GM10266 (cell line): ENCODE data around the gene AMZ2.
"Not testable (repeated sequence)": the region's sequence is repeated elsewhere in the genome, so short reads cannot be mapped to it uniquely, and the experiment has no call there.

Experiments used
- DNase-seq: peaks from one replicate; pipeline ENCODE4 v3.0.0; 2012; ENCODE audit errors: extremely low spot score
- TF ChIP-seq, protein P1 (sequence below): IDR thresholded peaks from 2 replicates; pipeline ENCODE4 v1.5.1; 2012; ENCODE audit warnings: mild to moderate bottlenecking, low read depth; ENCODE audit not compliant: control insufficient read depth, insufficient read depth; ENCODE audit errors: missing control alignments

Gene AMZ2

DNA sequence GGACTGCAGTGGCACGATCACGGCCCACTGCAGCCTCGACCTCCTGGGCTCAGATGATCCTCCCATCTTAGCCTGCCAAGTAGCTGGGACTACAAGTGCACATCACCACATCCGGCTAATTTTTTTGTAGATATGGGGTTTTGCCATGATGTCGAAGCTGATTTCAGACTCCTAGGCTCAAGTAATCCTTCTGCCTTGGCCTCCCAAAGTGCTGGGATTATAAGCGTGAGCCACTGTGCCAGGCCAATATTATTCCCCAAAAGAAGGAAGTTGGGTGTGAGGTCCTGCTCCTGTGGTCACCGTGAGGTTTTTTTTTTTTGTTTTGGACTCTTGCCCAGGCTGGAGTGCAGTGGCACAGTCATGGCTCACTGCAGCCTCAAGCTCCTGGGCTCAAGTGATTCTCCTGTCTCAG lies 1.5 kb downstream of the AMZ2 start:
- TF ChIP-seq, protein P1, sequence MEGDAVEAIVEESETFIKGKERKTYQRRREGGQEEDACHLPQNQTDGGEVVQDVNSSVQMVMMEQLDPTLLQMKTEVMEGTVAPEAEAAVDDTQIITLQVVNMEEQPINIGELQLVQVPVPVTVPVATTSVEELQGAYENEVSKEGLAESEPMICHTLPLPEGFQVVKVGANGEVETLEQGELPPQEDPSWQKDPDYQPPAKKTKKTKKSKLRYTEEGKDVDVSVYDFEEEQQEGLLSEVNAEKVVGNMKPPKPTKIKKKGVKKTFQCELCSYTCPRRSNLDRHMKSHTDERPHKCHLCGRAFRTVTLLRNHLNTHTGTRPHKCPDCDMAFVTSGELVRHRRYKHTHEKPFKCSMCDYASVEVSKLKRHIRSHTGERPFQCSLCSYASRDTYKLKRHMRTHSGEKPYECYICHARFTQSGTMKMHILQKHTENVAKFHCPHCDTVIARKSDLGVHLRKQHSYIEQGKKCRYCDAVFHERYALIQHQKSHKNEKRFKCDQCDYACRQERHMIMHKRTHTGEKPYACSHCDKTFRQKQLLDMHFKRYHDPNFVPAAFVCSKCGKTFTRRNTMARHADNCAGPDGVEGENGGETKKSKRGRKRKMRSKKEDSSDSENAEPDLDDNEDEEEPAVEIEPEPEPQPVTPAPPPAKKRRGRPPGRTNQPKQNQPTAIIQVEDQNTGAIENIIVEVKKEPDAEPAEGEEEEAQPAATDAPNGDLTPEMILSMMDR, result no peak
- no peak for DNase-seq

DNA sequence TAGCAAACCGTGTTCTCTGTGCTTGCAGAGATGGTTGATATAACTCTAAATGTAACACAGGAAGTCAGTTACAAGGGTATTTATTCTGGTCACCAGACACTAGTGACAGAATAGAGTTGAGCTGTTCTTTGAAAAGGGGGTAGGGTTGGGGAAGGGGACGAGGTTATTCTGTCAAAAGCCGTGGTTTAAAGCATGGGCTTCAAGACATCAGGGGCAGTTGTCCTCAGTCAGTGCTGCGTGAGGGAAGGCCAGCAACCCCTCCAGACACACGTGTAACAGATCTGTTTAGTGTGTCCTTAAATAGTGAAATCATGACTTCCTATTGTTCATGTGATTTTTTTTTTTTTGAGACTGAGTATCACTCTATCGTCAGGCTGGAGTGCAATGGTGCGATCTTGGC lies 5.6 kb downstream of the AMZ2 start:
- DNase-seq, result not testable (repeated sequence)

DNA sequence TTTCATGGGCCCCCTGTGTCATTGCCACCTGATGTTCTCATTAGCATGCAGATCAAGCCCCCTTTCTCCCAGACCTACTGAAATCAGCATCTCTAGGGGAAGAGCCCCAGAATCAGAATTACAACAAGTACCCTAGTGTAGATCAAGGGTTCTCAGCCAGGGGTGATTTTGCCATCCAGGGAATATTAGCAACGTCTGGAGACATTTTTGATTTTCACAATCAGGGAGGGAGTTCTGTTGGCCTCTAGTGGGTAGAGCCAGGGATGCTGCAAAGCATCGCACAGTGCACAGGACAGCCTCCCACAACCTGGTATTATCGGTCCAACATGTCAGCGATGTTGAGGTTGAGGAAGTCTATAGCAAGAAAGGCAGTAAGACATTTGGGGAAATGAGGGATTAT lies 7.3 kb downstream of the AMZ2 start:
- TF ChIP-seq, protein P1, result no peak

DNA sequence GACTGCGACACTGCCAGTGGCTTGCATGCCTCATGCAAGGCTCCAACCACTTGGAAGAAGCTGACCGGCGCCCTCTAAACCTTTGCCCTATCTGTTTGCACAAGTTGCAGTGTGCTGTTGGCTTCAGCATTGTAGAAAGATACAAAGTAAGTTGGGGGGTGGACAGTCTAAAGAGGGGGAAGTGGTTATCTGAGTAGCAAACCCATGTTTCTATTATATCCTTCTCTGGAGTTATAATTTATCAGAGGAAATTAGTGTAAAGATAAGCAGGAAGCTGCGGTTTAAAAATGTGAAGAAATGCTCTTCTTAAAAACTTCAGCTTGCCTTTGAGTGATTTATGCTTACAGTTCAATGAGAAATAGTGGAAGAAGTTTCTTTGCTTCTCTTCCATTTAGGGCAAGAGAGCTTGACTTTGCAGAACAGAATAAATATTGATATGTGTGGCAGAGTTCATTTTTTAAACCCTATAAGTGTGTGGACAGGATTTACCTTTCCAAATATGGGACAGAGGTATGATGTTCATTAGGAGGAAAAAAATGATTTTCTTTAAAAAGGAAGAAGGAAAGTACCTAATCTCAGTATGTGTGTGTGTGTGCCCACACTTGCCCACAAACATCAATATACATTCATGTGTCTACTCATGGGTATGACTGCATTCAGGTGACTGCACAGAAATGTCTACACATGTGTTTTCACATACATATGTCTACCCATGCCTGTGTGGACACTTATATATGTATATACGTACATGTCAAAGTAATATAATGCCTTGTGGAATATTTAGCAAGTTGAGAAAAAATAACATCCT lies 8.1 kb downstream of the AMZ2 start:
- no peak for DNase-seq
- TF ChIP-seq, protein P1, result no peak

More for the DNA sequence above, 7.3 kb downstream of the AMZ2 start:
- DNase-seq, result no peak

DNA sequence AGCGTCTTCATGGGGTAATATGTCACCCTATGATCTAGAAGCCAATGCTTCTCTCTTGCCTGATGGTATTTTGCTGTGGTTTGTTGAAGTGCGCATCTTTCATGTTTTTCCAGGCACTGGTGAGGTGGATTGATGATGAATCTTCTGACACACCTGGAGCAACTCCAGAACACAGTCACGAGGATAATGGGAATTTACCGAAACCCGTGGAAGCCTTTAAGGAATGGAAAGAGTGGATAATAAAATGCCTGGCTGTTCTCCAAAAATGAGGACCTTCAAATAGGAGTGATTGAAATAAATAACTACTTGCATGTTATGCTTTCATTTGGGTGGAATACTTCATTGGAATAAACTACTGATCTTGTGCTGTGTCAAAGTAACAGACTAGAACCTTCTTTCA lies 8.9 kb downstream of the AMZ2 start:
- not testable (repeated sequence) for DNase-seq

DNA sequence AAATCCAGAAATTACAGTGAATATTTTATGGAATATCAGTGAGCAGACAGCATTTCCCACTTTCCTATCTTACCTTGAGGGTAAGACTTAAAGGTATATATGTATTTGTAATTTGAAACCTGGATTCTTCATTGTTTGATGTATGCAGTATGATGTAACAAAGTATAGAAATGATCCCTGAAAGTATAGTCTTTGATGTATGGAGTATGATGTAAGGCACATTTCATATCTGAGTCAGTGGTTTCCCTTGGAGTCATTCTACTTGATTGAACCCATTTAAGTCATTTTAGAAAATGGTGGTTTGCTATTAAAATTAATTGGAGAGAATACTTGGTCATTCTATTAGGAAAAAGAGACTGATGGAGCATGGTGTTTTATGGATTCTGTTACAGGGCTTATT lies 10.1 kb downstream of the AMZ2 start:
- DNase-seq, result no peak

DNA sequence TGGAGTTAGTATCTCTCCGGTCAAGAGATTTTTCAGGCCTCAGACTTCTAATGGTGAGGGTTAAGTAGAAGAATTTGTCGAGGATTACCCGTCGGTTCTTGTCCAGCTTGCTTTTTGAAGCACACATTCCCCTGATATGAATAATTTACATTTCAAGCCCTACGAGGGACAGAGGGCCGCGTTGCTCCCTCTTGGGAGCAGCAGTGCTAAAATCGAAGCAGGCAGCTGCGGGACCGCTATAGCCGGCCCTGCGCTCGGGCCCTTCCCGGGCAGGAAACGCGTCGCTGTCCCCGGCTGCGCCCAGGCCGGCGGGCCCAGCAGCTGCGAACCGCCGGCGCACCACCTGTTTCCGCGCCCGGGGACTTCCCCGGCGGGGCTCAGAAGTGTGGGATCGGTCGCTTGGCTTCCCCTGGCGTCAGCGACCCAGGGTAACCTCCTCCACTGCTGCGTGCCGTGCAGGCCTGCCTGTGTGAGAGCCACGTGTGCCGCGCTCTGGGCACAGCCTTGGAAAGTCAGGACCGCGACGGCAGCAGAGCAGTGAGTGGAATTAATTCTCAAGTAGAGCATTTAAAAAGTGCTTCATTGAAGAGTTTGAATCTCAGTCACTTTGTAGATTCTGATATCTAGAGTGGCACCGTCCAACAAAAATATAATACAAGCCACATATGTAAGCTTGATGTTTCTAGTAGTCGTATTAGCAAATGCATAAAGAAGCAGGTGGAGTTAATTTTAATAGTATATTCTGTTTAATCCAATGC lies 11.2 kb downstream of the AMZ2 start:
- DNase-seq, result peak; percentile 62

More for the DNA sequence above, 10.1 kb downstream of the AMZ2 start:
- TF ChIP-seq, protein P1, result no peak

DNA sequence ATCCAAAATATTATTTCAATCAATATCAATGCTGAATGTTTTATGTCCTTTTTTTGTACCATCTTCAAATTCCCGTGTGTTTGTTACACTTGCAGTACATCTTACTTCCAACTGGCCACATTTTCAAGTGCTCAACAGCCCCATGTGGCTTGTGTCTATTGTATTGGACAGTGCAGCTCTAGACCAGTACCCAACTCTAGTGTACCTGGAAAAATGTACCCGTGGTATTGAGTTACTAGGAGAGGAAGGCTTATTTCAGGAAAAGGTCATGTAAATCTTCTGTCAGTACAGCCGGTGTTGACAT lies 11.8 kb downstream of the AMZ2 start:
- not testable (repeated sequence) for DNase-seq

DNA sequence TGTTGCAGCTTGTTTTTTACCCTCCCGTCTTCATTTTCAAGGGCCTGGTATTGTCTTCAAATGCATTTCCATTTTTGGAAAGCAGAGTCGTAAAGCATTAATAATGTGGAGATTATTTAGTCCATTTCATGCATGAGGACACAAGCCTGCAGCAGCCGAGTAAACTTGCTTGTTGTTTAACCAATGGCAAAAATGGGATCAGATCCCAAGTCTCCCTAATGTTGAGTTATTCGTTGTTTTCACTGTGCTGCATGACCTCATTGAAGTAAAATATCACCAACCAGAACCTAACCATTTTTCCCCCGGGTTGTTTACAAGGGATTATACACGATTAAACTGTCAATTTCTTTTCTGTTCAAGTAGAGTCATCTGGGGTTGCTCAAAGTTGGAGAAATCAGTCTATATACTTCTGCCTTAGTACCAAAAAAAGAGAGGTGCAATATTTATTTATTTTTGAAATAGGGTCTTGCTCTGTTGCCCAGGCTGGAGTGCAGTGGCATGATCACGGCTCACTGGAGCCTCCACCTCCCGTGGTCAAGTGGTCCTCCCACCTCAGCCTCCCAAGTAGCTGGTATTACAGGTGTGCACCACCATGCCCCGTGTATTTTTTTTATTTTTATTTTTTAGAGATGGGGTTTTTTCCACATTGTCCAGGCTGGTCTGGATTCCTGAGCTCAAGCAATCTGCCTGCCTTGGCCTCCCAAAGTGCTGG lies 12.4 kb downstream of the AMZ2 start:
- TF ChIP-seq, protein P1, result no peak
- DNase-seq, result no peak

DNA sequence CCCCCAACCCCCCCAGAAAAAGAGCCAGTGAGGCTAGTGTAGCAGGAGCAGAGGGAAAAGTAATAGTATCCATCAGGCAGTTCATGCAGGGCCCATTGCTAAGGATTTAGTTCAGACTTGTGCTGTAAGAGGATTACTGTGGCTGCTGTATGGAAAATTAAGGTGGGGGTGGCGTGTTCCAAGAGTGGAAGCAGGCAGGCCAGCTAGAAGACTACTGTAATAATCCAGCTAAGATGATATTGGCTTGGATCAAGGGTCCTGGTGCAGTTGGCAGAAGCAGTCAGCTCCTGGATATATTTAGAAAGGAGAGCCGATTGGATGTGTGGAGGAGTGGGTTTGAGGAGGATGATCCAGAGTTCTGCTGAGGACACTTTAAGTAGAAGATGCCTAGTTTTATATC lies 14.6 kb downstream of the AMZ2 start:
- DNase-seq, result not testable (repeated sequence)
